8988T (cell line): Measurements from ENCODE around the gene CIDEC.

Experiments used
- DNase-seq: peaks from one replicate; pipeline ENCODE4 v3.0.0; 2011

Gene CIDEC

GRCh38 chr3:9879830-9880549, at the start of gene CIDEC:
CIDEC (minus strand) TSS chr3:9880253; CDS start chr3:9878486, 1,767 bp downstream.
- no peak for DNase-seq

DNA sequence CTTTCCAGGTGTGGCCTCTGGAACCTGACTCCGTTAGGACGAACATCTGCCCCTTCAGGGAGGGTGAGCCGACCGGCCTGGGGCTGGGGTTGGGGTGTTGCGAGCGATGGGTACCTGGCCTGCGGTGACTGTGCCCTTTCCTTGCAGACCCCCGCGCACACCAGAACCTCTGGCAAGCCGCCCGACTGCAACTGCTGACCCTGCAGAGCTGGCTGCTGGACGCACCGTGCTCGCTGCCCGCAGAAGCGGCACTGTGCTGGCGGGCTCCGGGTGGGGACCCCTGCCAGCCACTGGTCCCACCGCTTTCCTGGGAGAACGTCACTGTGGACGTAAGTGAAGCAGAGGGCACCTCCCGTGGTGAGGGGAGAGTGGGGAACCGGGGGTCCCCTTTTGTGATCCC, 48.1 kb upstream of the CIDEC start:
- no peak for DNase-seq

DNA sequence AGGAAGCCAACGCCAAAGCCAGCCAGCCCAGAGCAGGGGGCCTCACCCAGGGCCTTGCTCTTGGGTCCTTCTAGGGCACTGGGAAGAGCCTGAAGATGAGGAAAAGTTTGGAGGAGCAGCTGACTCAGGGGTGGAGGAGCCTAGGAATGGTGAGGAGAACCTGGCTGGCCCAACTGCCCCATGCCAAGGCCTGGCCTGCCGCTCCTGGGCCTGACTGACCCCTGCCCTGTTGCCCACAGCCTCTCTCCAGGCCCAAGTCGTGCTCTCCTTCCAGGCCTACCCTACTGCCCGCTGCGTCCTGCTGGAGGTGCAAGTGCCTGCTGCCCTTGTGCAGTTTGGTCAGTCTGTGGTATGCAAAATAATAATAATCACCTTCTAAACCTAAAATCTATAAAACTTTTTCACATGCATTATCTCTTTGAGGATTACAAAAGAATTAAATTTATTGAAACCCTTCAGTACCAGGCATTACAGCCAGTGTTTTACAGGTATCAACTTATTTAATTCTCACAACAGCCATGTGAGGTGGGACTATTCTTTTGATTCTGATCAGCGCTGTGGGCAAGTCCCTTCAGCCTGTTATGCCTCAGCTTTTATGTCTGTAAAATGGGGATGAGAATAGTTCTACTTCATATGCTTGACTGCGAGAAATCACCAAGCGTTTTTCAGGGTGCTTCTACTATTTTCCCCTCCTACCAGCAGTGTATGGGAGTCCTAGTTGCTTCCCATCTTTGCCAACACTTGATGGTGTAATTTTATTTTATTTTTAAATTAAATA, 38.4 kb upstream of the CIDEC start:
- DNase-seq = no peak

DNA sequence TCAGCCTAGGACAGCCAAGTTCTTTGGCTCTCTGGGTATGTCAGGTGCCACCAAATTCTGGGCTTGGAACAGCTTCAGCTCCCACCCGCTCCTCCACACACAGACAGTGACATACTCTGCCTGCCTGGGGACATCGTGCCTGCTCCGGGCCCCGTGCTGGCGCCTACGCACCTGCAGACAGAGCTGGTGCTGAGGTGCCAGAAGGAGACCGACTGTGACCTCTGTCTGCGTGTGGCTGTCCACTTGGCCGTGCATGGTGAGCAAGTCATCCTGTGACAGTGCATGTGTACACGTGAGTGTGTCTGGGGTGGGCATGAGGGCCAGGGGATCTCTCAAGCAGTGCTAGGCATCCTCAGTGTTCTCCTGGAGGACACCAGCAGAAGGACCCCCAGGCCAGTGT, 37.8 kb upstream of the CIDEC start:
- DNase-seq = no peak

GRCh38 chr3:9916734-9917680, 37.0 kb upstream of the CIDEC start, which contains the start of gene IL17RC:
IL17RC (plus strand) TSS chr3:9917098; CDS start chr3:9917316, 218 bp downstream.
- peak; percentile 78 for DNase-seq

DNA sequence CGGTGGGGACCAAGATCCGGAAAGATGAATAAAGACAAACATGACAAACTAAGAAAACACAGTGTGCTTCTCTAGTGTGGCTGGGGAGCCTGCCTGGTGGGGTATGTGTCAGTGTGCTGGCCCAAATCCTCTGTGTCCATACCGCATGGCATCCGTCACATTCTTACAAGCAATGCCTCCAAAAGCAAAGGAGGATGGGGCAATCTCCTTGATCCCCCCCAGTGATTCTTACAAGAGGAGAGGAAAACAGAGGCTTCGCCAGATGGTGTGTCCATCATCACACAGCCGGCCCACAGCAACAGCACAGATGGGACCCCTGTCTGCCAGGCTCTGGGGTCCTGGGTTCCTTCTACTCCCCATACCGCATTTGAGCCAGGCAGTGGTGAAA, 36.3 kb upstream of the CIDEC start:
- DNase-seq = no peak

DNA sequence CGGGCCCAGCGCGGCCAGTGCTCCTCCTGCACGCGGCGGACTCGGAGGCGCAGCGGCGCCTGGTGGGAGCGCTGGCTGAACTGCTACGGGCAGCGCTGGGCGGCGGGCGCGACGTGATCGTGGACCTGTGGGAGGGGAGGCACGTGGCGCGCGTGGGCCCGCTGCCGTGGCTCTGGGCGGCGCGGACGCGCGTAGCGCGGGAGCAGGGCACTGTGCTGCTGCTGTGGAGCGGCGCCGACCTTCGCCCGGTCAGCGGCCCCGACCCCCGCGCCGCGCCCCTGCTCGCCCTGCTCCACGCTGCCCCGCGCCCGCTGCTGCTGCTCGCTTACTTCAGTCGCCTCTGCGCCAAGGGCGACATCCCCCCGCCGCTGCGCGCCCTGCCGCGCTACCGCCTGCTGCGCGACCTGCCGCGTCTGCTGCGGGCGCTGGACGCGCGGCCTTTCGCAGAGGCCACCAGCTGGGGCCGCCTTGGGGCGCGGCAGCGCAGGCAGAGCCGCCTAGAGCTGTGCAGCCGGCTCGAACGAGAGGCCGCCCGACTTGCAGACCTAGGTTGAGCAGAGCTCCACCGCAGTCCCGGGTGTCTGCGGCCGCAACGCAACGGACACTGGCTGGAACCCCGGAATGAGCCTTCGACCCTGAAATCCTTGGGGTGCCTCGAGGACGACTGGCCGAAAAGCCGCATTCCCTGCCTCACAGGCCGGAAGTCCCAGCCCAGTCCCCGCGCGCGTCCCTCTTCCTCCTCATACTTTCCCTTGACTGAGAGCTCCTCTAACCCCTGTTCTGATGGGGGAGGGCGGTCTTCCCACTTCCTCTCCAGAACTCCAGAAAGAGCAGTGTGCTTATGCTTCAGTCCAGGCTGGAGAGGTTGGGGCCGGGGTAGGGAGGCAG, 35.4 kb upstream of the CIDEC start:
- DNase-seq = no peak

DNA sequence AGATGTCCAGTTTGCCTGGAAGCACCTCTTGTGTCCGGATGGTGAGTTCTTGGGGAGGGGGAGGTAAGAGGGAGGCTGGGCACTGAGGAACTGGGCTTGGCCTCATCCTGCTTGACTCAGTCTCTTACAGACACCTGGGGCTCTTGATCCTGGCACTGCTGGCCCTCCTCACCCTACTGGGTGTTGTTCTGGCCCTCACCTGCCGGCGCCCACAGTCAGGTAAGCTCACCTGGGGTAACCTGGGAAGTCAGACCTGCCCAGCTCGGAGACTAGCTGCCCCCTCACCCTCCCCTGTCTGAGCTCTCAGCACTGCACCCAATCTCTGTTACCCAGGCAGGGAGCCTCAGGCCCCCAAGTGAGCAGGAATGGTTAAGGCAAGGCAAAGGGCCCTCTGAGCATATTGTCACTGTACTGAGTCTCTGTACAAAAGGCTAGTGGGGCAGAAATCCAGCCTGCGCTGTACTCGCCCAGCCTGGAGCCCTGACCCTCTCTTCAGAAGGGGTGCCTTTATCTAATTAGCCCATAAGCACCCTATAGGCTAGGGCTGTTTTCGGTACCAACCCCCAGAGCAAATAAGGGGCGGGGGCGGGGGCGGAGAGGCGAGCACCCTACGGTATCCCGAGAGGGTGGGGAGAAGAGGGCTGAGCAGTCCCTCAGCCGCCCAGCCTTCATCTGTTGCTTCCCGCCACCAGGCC, 34.7 kb upstream of the CIDEC start:
- DNase-seq = no peak

DNA sequence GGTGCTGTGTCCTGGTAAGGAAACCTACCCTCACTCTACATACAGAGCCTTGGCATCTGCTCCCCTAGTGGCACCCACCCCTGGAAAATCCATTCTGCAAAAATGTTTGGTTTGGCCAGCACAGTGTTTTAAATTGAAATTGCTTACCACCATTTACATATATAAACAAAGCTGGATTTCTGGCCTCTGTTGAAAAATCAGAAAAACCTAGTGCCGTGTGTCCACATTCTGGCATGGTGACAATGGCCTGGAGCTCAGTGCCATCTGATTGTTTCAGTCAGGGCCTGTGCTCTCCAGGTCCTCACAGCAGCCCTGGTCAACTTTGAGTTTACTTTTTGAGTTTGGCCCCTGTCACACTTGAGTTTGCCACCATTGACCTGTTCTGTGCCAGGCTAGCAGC, 34.0 kb upstream of the CIDEC start:
- DNase-seq = no peak

GRCh38 chr3:9913601-9914000, 33.5 kb upstream of the CIDEC start:
- DNase-seq = no peak

- DNase-seq = no peak
Observed at GRCh38 chr3:9912294-9912935, 32.4 kb upstream of the CIDEC start.

GRCh38 chr3:9911863-9912262, 31.8 kb upstream of the CIDEC start:
- no peak for DNase-seq

GRCh38 chr3:9909221-9910013, 29.4 kb upstream of the CIDEC start:
- DNase-seq = no peak

- DNase-seq = no peak
Observed at GRCh38 chr3:9908286-9908685, 28.2 kb upstream of the CIDEC start.

DNA sequence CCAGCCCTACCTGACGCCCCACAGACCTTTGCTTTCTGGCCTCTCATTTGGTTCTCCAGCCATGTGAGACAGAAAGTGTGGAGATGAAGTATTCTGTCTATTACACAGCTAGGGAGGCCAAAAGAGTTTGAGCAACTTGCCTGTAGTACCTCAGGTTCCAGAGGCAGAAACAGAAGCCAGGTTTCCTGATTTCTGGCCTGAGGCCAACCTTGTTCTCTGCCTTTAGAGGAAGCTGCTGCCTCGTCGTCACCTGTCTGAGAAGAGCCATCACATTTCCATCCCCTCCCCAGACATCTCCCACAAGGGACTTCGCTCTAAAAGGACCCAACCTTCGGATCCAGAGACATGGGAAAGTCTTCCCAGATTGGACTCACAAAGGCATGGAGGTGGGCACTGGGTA, 26.4 kb upstream of the CIDEC start:
- no peak for DNase-seq

DNA sequence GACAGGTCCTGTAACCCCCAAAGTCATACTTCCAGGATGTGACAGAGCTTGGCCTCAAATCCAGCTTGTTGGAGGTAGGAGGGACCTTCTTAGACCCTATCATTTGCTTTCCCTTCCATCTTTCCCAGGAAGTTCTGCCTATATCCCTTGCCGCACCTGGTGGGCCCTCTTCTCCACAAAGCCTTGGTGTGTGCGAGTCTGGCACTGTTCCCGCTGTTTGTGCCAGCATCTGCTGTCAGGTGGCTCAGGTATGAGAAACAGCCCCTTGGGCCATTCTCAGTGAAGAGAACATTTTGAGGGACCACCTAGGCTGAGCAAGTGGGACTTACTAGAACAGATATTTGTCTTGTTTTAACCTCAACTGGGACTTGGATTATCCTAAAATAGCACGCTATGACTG, 23.9 kb upstream of the CIDEC start:
- no peak for DNase-seq

DNA sequence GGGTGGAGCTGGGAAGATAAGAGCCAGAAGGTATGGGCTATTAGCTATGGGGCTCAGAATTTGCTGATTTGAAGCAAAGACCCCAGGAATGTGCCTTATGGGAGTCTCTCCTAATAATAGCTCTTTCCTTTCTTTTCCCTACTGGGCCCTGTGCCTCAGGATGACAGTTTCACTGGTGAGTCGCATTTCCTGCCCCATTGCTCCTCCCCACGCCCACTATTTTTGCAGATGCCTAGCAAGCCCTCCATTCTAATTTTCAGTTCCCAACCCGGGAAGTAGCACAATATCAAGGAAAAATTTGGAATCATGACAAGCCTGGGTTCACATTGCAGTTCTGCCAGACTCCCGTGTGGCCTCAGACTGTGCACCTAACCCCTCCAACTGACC, 23.2 kb upstream of the CIDEC start:
- DNase-seq = no peak

DNA sequence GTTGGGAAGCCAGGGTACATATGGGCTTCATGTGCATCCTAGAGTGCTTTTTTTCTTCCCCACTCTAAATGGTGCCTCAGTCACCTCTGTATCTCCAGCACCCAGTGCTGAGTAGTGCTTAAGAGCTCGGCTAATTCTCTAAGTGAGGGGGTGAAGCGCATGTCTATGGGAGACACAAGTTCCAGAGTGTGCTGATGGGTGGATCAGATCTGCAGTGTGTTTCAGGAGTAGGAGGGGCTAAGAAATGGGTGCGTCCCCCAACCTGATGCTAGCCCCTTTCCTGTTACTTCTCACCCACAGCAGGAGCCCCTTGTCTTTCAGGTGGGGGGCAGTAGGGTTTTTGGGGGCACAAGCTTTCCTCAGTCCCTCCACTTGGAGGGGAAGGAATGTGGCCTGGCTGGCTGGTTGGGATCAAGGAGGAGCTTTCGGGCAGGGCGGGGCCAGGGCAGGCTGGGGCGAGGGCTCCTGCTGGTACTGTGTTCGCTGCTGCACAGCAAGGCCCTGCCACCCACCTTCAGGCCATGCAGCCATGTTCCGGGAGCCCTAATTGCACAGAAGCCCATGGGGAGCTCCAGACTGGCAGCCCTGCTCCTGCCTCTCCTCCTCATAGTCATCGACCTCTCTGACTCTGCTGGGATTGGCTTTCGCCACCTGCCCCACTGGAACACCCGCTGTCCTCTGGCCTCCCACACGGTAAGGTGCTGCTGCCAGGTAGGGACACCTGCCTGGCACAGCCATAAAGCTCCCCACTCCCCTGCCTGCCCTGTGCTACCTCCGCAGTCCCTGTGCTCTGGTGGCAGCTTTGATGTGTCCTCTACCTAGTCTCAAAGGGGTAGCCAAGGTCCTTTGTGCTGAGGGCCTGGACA, 22.6 kb upstream of the CIDEC start, which contains the start of gene IL17RE:
Gene IL17RE (plus strand): TSS at position 477 of the 866 bp plus-strand sequence. CDS start 85 bp downstream, at position 562.
- DNase-seq = no peak

DNA sequence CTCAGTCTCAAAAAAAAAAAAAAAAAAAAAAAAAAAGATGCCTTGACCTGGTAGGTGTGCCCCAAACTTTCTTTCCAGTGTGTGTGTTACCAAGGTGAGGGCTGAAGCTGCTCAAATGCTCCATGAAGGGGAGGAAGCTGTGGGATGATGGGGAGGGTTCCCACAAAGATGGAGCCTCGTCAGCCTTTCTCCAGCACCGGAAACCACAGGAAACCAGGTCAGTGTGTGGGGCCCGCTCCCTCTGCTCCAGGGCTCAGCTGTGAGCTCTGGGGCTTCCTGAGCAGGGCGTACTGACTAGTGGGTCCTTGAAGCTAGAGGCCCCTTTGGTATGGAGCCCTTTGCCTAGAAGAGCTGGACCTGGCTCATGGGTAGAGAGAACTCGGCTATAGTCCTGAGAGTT, 21.9 kb upstream of the CIDEC start:
- DNase-seq = no peak
